ENCODE results near the gene BBS2.

The BBS2 gene

DNA sequence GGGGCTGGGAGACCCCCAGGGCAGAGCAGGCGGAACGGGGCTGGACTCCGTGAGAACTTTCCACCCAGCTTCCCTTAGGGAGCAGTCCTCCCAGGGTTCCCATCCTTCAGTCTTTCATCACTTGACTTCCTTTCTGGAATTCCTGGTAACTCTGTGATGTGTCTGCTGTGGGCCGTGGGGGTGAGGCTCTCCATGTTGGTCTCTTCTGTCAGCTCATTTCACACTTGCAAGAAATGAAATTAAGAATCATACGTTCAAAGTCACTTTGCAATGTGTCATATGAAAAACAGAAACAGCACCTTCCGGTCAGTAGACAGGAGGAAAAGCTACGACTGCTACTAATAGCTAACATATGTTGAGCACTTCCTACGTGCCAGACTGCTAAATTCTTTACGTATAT, 5.4 kb upstream of the BBS2 start (continued):
- TF ChIP-seq, protein P1, sequence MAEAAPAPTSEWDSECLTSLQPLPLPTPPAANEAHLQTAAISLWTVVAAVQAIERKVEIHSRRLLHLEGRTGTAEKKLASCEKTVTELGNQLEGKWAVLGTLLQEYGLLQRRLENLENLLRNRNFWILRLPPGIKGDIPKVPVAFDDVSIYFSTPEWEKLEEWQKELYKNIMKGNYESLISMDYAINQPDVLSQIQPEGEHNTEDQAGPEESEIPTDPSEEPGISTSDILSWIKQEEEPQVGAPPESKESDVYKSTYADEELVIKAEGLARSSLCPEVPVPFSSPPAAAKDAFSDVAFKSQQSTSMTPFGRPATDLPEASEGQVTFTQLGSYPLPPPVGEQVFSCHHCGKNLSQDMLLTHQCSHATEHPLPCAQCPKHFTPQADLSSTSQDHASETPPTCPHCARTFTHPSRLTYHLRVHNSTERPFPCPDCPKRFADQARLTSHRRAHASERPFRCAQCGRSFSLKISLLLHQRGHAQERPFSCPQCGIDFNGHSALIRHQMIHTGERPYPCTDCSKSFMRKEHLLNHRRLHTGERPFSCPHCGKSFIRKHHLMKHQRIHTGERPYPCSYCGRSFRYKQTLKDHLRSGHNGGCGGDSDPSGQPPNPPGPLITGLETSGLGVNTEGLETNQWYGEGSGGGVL (tag by site-specific recombination; IDR thresholded peaks at IDR 0.05): no peak
- TF ChIP-seq ZNF561 (tag by site-specific recombination; IDR thresholded peaks at IDR 0.05; ENCODE audit: borderline replicate concordance) (no peak), ZNF777 (tag by site-specific recombination; IDR thresholded peaks at IDR 0.05; ENCODE audit: borderline replicate concordance) (no peak), REPIN1 (tag by site-specific recombination; IDR thresholded peaks at IDR 0.05; ENCODE audit: low read depth) (no peak), ZNF292 (tag by site-specific recombination; IDR thresholded peaks at IDR 0.05; ENCODE audit: borderline replicate concordance, low read depth) (no peak)

DNA sequence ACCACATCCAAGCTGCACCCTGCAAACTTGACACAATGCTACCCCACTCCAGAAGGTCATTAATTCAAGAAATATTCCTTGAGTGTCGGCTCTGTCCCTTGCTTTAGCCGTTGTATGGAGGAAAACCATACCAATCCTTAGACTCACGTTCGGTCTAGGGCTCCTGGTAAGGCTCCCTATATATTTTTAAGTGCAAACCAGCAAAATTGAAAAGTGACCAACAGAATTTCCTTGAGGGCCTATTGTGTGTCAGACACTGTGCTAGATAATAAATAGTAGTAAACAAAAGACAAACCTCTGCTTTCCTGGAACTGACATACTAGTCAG, 390 bp upstream of the BBS2 start:
- H3K4me3 ChIP-seq (ENCODE audit: low read depth, low read length): no peak overlapping the region
- ChIA-PET CTCF (interaction anchor here (0.7 kb wide), 1 partner anchor 178 kb away, joined by 3 read pairs; no protein-coding TSS in a partner anchor), POLR2A (interaction anchor here (0.7 kb wide), 1 partner anchor 69 kb away, joined by 3 read pairs; the partner anchor contains the start of genes NUDT21 and OGFOD1)
- no peaks in the 10 kb centered on the region for H3K36me3 ChIP-seq (ENCODE audit: control insufficient read depth in 2 of 2, insufficient read depth in 1 of 2, low read length in 2 of 2)
- TF ChIP-seq YY1 (tag by site-specific recombination; IDR thresholded peaks at IDR 0.05): no peak
- TF ChIP-seq ZIC2 (tag by site-specific recombination; IDR thresholded peaks at IDR 0.05): no peak
- no peak for TF ChIP-seq ZNF324 (tag by site-specific recombination; IDR thresholded peaks at IDR 0.05)
- no peak for TF ChIP-seq BCL11B (tag by site-specific recombination; IDR thresholded peaks at IDR 0.05; ENCODE audit: low read depth)
- no peak for TF ChIP-seq ZNF121 (tag by site-specific recombination; IDR thresholded peaks at IDR 0.05)
- TF ChIP-seq ZNF561 (tag by site-specific recombination; IDR thresholded peaks at IDR 0.05; ENCODE audit: borderline replicate concordance): no peak
- no peak for TF ChIP-seq PRDM1 (tag by site-specific recombination; IDR thresholded peaks at IDR 0.05)
- no peak for TF ChIP-seq SCRT2 (tag by site-specific recombination; IDR thresholded peaks at IDR 0.05)
- TF ChIP-seq ZNF391 (tag by site-specific recombination; IDR thresholded peaks at IDR 0.05; ENCODE audit: borderline replicate concordance, low read depth): no peak
- TF ChIP-seq ZNF140 (tag by site-specific recombination; IDR thresholded peaks at IDR 0.05): no peak
- TF ChIP-seq KLF8 (tag by site-specific recombination; IDR thresholded peaks at IDR 0.05): no peak
- TF ChIP-seq ZNF549 (tag by site-specific recombination; IDR thresholded peaks at IDR 0.05): no peak
- H3K4me1 ChIP-seq (ENCODE audit: control insufficient read depth, insufficient read depth, low read length): 0 out of 2 replicates have a peak, but pooled peaks cover 2% of the 10 kb centered on the region
- peak overlapping the region; percentile 84; the same call in 1 of the 2 replicates for H3K27ac ChIP-seq (ENCODE audit: extremely low read depth, low read depth, low read length)
- no peaks in the 10 kb centered on the region for H3K9me3 ChIP-seq (ENCODE audit: control insufficient read depth, insufficient read depth, low read depth, low read length)

DNA sequence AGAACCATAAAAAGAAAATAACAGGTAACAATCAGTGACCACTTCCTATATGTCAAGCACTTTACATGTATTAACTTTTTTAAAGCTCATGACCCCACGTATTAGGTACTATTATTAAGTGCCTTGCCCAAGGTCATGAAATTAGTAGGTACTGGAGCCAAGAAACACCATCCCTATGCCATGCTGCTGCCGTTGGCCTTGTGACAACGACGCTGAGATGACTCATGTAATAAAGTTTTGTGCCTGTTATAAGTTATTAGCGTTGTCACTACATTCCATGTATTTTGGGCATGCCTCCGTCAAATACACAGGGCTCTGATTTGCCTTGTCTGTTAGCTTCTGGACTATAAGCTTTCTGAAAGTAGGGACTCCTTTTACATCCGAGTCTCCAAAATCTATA, 1.4 kb downstream of the BBS2 start:
- POLR2A ChIA-PET: interaction anchor here (0.7 kb wide), 1 partner anchor 333 kb away, joined by 3 read pairs; no protein-coding TSS in a partner anchor
- H3K9me3 ChIP-seq (ENCODE audit: control insufficient read depth, insufficient read depth, low read depth, low read length): no peaks in the 10 kb centered on the region
- 0 out of 2 replicates have a peak, but pooled peaks cover 2% of the 10 kb centered on the region for H3K4me1 ChIP-seq (ENCODE audit: control insufficient read depth, insufficient read depth, low read length)
- CTCF ChIA-PET: interaction anchor here (0.5 to 1.4 kb wide), 5 partner anchors 16 to 203 kb away, joined by 3 to 5 read pairs (median 3); no protein-coding TSS in a partner anchor
- H3K27ac ChIP-seq (ENCODE audit: extremely low read depth, low read depth, low read length): no peak overlapping the region
- no peaks in the 10 kb centered on the region for H3K36me3 ChIP-seq (ENCODE audit: control insufficient read depth in 2 of 2, insufficient read depth in 1 of 2, low read length in 2 of 2)
- no peak overlapping the region for H3K4me3 ChIP-seq (ENCODE audit: low read depth, low read length)
- TF ChIP-seq ZNF629 (tag by site-specific recombination; IDR thresholded peaks at IDR 0.05) (0 out of 2 replicates have a peak, but pooled peaks have one; percentile 25), ZNF366 (tag by site-specific recombination; conservative IDR thresholded peaks at IDR 0.05) (no peak)

DNA sequence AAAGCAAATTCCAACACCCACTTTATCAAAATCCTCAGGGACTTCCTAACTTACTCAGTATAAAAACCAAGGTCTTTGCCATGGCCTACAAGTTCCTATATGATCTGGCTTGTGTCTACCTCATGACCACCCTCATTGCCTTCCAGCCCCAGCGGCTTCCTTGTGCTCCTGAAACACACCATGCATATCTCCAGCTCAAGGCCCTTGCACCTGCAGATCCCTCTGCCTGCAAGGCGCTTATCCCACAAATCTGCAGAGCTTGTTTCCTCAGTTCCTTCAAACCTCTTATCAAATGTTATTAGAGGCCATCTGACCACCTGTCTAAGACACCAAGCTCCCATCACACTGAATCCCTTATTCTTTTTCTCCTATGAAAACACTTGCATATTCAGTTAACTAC, 2.6 kb downstream of the BBS2 start:
- H3K27ac ChIP-seq (ENCODE audit: extremely low read depth, low read depth, low read length): no peak overlapping the region
- H3K9me3 ChIP-seq (ENCODE audit: control insufficient read depth, insufficient read depth, low read depth, low read length): no peaks in the 10 kb centered on the region
- 0 out of 2 replicates have a peak, but pooled peaks cover 2% of the 10 kb centered on the region for H3K4me1 ChIP-seq (ENCODE audit: control insufficient read depth, insufficient read depth, low read length)
- ChIA-PET CTCF (interaction anchor here (0.5 to 1.6 kb wide), 5 partner anchors 11 to 185 kb away, joined by 3 to 5 read pairs (median 3); no protein-coding TSS in a partner anchor), POLR2A (no interaction called here)
- peaks cover 4 to 10% of the 10 kb centered on the region in 2 experiments; a peak in 2 of 3 replicates for H3K36me3 ChIP-seq (ENCODE audit: control insufficient read depth in 2 of 2, insufficient read depth in 1 of 2, low read length in 2 of 2)
- TF ChIP-seq ZNF610 (tag by site-specific recombination; IDR thresholded peaks at IDR 0.05; ENCODE audit: borderline replicate concordance): no peak
- H3K4me3 ChIP-seq (ENCODE audit: low read depth, low read length): no peak overlapping the region
